ENCODE data around the gene PDXK. TPM values are rescaled to one million over a fixed set of nuclear protein-coding genes. Genes with fewer than 3 reads are reported as not detected.
"Not testable (repeated sequence)": the region's sequence is repeated elsewhere in the genome, so short reads cannot be mapped to it uniquely, and the experiment has no call there.

PDXK gene
- polyA plus RNA-seq, 4 donors, result 66.1 to 95.8 (median 78.7) TPM

GRCh38 chr21:43696214-43696613 is 22.7 kb upstream of the PDXK start:
- no peak for DNase-seq (ENCODE audit: low read depth in 4 of 4, low spot score in 2 of 4)

- no peak for DNase-seq (ENCODE audit: low read depth in 4 of 4, low spot score in 2 of 4)
Observed at GRCh38 chr21:43697758-43698643, 20.9 kb upstream of the PDXK start.

GRCh38 chr21:43699492-43699777 is 19.5 kb upstream of the PDXK start:
- DNase-seq (ENCODE audit: low read depth in 4 of 4, low spot score in 2 of 4), result not testable (repeated sequence)

- no peak for DNase-seq (ENCODE audit: low read depth in 4 of 4, low spot score in 2 of 4)
Observed at GRCh38 chr21:43699933-43700599, 18.9 kb upstream of the PDXK start.

GRCh38 chr21:43701936-43702784 is 16.8 kb upstream of the PDXK start:
- no peak for DNase-seq (ENCODE audit: low read depth in 4 of 4, low spot score in 2 of 4)

- no peak for DNase-seq (ENCODE audit: low read depth in 4 of 4, low spot score in 2 of 4)
Observed at GRCh38 chr21:43702785-43703034, 16.2 kb upstream of the PDXK start.

- no peak for DNase-seq (ENCODE audit: low read depth in 4 of 4, low spot score in 2 of 4)
Observed at GRCh38 chr21:43703035-43703880, 15.7 kb upstream of the PDXK start.

- DNase-seq (ENCODE audit: low read depth in 4 of 4, low spot score in 2 of 4), result no peak
Observed at GRCh38 chr21:43707462-43707861, 11.5 kb upstream of the PDXK start.

GRCh38 chr21:43708745-43709381 is 10.1 kb upstream of the PDXK start:
- no peak for DNase-seq (ENCODE audit: low read depth in 4 of 4, low spot score in 2 of 4)

- no peak for DNase-seq (ENCODE audit: low read depth in 4 of 4, low spot score in 2 of 4)
Observed at GRCh38 chr21:43712268-43712942, 6.5 kb upstream of the PDXK start.

GRCh38 chr21:43713123-43713522 is 5.8 kb upstream of the PDXK start:
- not testable (repeated sequence) for DNase-seq (ENCODE audit: low read depth in 4 of 4, low spot score in 2 of 4)

GRCh38 chr21:43716376-43717165 is 2.4 kb upstream of the PDXK start:
- DNase-seq (ENCODE audit: low read depth in 4 of 4, low spot score in 2 of 4), result no peak

- no peak for DNase-seq (ENCODE audit: low read depth in 4 of 4, low spot score in 2 of 4)
Observed at GRCh38 chr21:43717166-43717853, 1.6 kb upstream of the PDXK start.

GRCh38 chr21:43717967-43718871 is 710 bp upstream of the PDXK start:
- no peak for DNase-seq (ENCODE audit: low read depth in 4 of 4, low spot score in 2 of 4)

- no peak for DNase-seq (ENCODE audit: low read depth in 4 of 4, low spot score in 2 of 4)
Observed at GRCh38 chr21:43719748-43720538, 1.0 kb downstream of the PDXK start.

- DNase-seq (ENCODE audit: low read depth in 4 of 4, low spot score in 2 of 4), result no peak
Observed at GRCh38 chr21:43720539-43721166, 1.7 kb downstream of the PDXK start.
